ENCODE data around the gene LRRC3C.

GRCh38 chr17:39915559-39915958, 12.0 kb upstream of the LRRC3C start:
- TF ChIP-seq CTCF (IDR thresholded peaks at IDR 0.05; ENCODE audit: low read depth, low read length, missing input control) (no peak), JUND (IDR thresholded peaks at IDR 0.05) (no peak), RAD21 (IDR thresholded peaks at IDR 0.05) (no peak), RXRA (IDR thresholded peaks at IDR 0.05) (no peak), FOXA2 (IDR thresholded peaks at IDR 0.05) (no peak), EGR1 (IDR thresholded peaks at IDR 0.05; ENCODE audit: low read depth in 2 of 2) (no peak), YY1 (IDR thresholded peaks at IDR 0.05) (no peak)

Data from liver (tissue), 3 donors.